ENCODE data around the gene OR52W1. TPM values are rescaled to one million over a fixed set of nuclear protein-coding genes. Genes with fewer than 3 reads are reported as not detected.
"Not testable (repeated sequence)": the region's sequence is repeated elsewhere in the genome, so short reads cannot be mapped to it uniquely, and the experiment has no call there.

The OR52W1 gene
- total and polyA plus RNA-seq, 12 donors, result not detected

- Histone ChIP-seq H3K4me3 (no peak overlapping the region), H3K27me3 (no peaks in the 10 kb centered on the region), H3K36me3 (replicated peaks in 1 of 2) (no peaks in the 10 kb centered on the region), H3K9me3 (replicated peaks in 1 of 3) (no peaks in the 10 kb centered on the region), H3K4me1 (replicated peaks in 1 of 2) (no peaks in the 10 kb centered on the region), H3K27ac (no peak overlapping the region)
- TF ChIP-seq CTCF (IDR thresholded peaks at IDR 0.05) (no peak), POLR2A (IDR thresholded peaks at IDR 0.05) (no peak)
- no peak for DNase-seq
- 90 to 94% (median 93%) methylated on average over 3 to 7 of the region's 7 CpGs for WGBS, 4 donors
- intact Hi-C loops (cut with DNase I), result no loop called here
These were observed 42.3 kb downstream of the OR52W1 start for GRCh38 chr11:6241316-6241715.

- no peak for DNase-seq
- TF ChIP-seq POLR2A (IDR thresholded peaks at IDR 0.05) (no peak), CTCF (IDR thresholded peaks at IDR 0.05) (no peak)
- Histone ChIP-seq H3K27me3 (no peaks in the 10 kb centered on the region), H3K4me3 (no peak overlapping the region), H3K36me3 (replicated peaks in 1 of 2) (no peaks in the 10 kb centered on the region), H3K4me1 (replicated peaks in 1 of 2) (peaks cover 4 to 6% of the 10 kb centered on the region in 2 donors), H3K9me3 (replicated peaks in 1 of 3) (no peaks in the 10 kb centered on the region), H3K27ac (no peak overlapping the region)
- intact Hi-C loops (cut with DNase I), result no loop called here
- 86 to 98% (median 93%) methylated on average over 2 of the region's 2 CpGs for WGBS, 4 donors
These were observed 46.5 kb downstream of the OR52W1 start for GRCh38 chr11:6245536-6245935.

- Histone ChIP-seq H3K36me3 (replicated peaks in 1 of 2) (no peaks in the 10 kb centered on the region), H3K27me3 (no peaks in the 10 kb centered on the region), H3K27ac (no peak overlapping the region), H3K4me1 (replicated peaks in 1 of 2) (peaks cover 20 to 21% of the 10 kb centered on the region in 2 donors), H3K9me3 (replicated peaks in 1 of 3) (no peaks in the 10 kb centered on the region), H3K4me3 (no peak overlapping the region)
- DNase-seq, result no peak
- intact Hi-C loops (cut with DNase I), result no loop called here
- TF ChIP-seq CTCF (IDR thresholded peaks at IDR 0.05) (no peak), POLR2A (IDR thresholded peaks at IDR 0.05) (no peak)
- WGBS, 4 donors, result 81 to 93% (median 87%) methylated on average over 1 of the region's 1 CpG
These were observed 49.2 kb downstream of the OR52W1 start for GRCh38 chr11:6248248-6248647.

GRCh38 chr11:6248897-6249296 lies 49.9 kb downstream of the OR52W1 start:
- H3K4me1 ChIP-seq (replicated peaks in 1 of 2), result peaks cover 20 to 21% of the 10 kb centered on the region in 2 donors
- 69 to 93% (median 92%) methylated on average over 3 of the region's 3 CpGs for WGBS, 4 donors
- intact Hi-C loops (cut with DNase I); H3K36me3 ChIP-seq (replicated peaks in 1 of 2); H3K9me3 ChIP-seq (replicated peaks in 1 of 3); H3K27ac ChIP-seq; H3K4me3 ChIP-seq; H3K27me3 ChIP-seq; DNase-seq: not testable (repeated sequence)

Other genes starting within 250 kb of the OR52W1 start
- gene OR56A5, start 230.7 kb upstream of the OR52W1 start, total RNA-seq, result not detected
- not detected for gene OR56A5, start 230.7 kb upstream of the OR52W1 start, polyA plus RNA-seq
- gene OR52L1, start 212.2 kb upstream of the OR52W1 start, total RNA-seq, result under 1 TPM in 1 of 9 donors, not detected in 8; 0.61 TPM
- gene OR52L1, start 212.2 kb upstream of the OR52W1 start, polyA plus RNA-seq, result not detected
- under 1 TPM in 1 of 9 donors, not detected in 8; under 0.01 TPM for gene OR56A4, start 192.3 kb upstream of the OR52W1 start, total RNA-seq
- gene OR56A4, start 192.3 kb upstream of the OR52W1 start, polyA plus RNA-seq, result not detected
- gene OR56A1, start 168.5 kb upstream of the OR52W1 start, total RNA-seq, result under 1 TPM in 1 of 9 donors, not detected in 8; 0.06 TPM
- gene OR56A1, start 168.5 kb upstream of the OR52W1 start, polyA plus RNA-seq, result not detected
- not detected for gene OR56B4, start 91.5 kb upstream of the OR52W1 start, total RNA-seq
- gene OR56B4, start 91.5 kb upstream of the OR52W1 start, polyA plus RNA-seq, result not detected
- under 1 TPM in 1 of 9 donors, not detected in 8; 0.11 TPM for gene OR52B2, start 28.9 kb upstream of the OR52W1 start, total RNA-seq
- not detected for gene OR52B2, start 28.9 kb upstream of the OR52W1 start, polyA plus RNA-seq
- not detected for gene C11orf42, start 6.3 kb downstream of the OR52W1 start, total RNA-seq
- not detected for gene C11orf42, start 6.3 kb downstream of the OR52W1 start, polyA plus RNA-seq
- 10 to 100 TPM; 15.6 to 51.5 (median 34.3) TPM for gene FHIP1B, start 35.4 kb downstream of the OR52W1 start, total RNA-seq
- 10 to 100 TPM; 12.5 to 91.2 (median 69.7) TPM for gene FHIP1B, start 35.4 kb downstream of the OR52W1 start, polyA plus RNA-seq
- 1 to 10 TPM in 1 of 9 donors, under 1 TPM in 4, not detected in 4; 0.06 to 1.5 (median 0.39) TPM for gene CNGA4, start 39.9 kb downstream of the OR52W1 start, total RNA-seq
- gene CNGA4, start 39.9 kb downstream of the OR52W1 start, polyA plus RNA-seq, result under 1 TPM; 0.11 to 0.32 (median 0.20) TPM
- gene CCKBR, start 60.6 kb downstream of the OR52W1 start, total RNA-seq, result under 1 TPM in 4 of 9 donors, not detected in 5; 0.11 to 0.72 (median 0.59) TPM
- gene CCKBR, start 60.6 kb downstream of the OR52W1 start, polyA plus RNA-seq, result under 1 TPM; 0.07 to 0.22 (median 0.08) TPM
- 100 to 1,000 TPM in 2 of 9 donors, 10 to 100 TPM in 7; 17.8 to 110 (median 48.5) TPM for gene CAVIN3, start 121.3 kb downstream of the OR52W1 start, total RNA-seq
- 100 to 1,000 TPM in 1 of 3 donors, 10 to 100 TPM in 1, 1 to 10 TPM in 1; 8.4 to 126 (median 70.0) TPM for gene CAVIN3, start 121.3 kb downstream of the OR52W1 start, polyA plus RNA-seq
- 10 to 100 TPM; 35.8 to 85.0 (median 67.4) TPM for gene SMPD1, start 191.2 kb downstream of the OR52W1 start, total RNA-seq
- 10 to 100 TPM; 44.6 to 51.7 (median 44.8) TPM for gene SMPD1, start 191.2 kb downstream of the OR52W1 start, polyA plus RNA-seq
- 10 to 100 TPM; 27.2 to 65.2 (median 48.7) TPM for gene APBB1, start 219.9 kb downstream of the OR52W1 start, total RNA-seq
- 10 to 100 TPM; 37.6 to 72.4 (median 53.1) TPM for gene APBB1, start 219.9 kb downstream of the OR52W1 start, polyA plus RNA-seq
- 10 to 100 TPM in 1 of 9 donors, 1 to 10 TPM in 7, under 1 TPM in 1; 0.26 to 25.2 (median 1.7) TPM for gene HPX, start 241.8 kb downstream of the OR52W1 start, total RNA-seq
- 1 to 10 TPM; 1.5 to 1.8 (median 1.8) TPM for gene HPX, start 241.8 kb downstream of the OR52W1 start, polyA plus RNA-seq

Measured in adrenal gland (tissue), 12 donors.